Right kidney (tissue), 1 donor: Measurements from ENCODE around the gene SLC35G6.
A peak's percentile ranks its signal among the peaks of the same experiment; 100 is the strongest.
"Not testable (repeated sequence)": the region's sequence is repeated elsewhere in the genome, so short reads cannot be mapped to it uniquely, and the experiment has no call there.

ENCODE experiments used
- DNase-seq: peaks from one replicate; pipeline ENCODE4 v3.0.0-alpha.2; 2016

The SLC35G6 gene

GRCh38 chr17:7479213-7480088 is 1.8 kb upstream of the SLC35G6 start, which contains the start of gene ZBTB4:
ZBTB4 (minus strand) TSS chr17:7479631; CDS start chr17:7466801, 12,830 bp downstream.
- peak; percentile 92 for DNase-seq

- no peak for DNase-seq
These were observed 1.2 kb upstream of the SLC35G6 start for GRCh38 chr17:7480089-7480384.

GRCh38 chr17:7481842-7482741 is 846 bp downstream of the SLC35G6 start:
- DNase-seq: not testable (repeated sequence)

- not testable (repeated sequence) for DNase-seq
These were observed 1.5 kb downstream of the SLC35G6 start for GRCh38 chr17:7482742-7483088.

- DNase-seq: peak; percentile 98
These were observed 2.2 kb downstream of the SLC35G6 start for GRCh38 chr17:7483255-7484066.

- peak; percentile 99 for DNase-seq
These were observed 3.0 kb downstream of the SLC35G6 start, which contains the start of gene POLR2A for GRCh38 chr17:7484067-7484918. POLR2A (plus strand) TSS chr17:7484366.

- no peak for DNase-seq
These were observed 3.7 kb downstream of the SLC35G6 start for GRCh38 chr17:7484919-7485377.

GRCh38 chr17:7486181-7486580 is 4.9 kb downstream of the SLC35G6 start:
- DNase-seq: no peak

- no peak for DNase-seq
These were observed 8.9 kb downstream of the SLC35G6 start for GRCh38 chr17:7490144-7490543.

GRCh38 chr17:7491583-7491982 is 10.3 kb downstream of the SLC35G6 start:
- DNase-seq: no peak

- no peak for DNase-seq
These were observed 12.7 kb downstream of the SLC35G6 start for GRCh38 chr17:7493941-7494340.

- DNase-seq: no peak
These were observed 14.7 kb downstream of the SLC35G6 start for GRCh38 chr17:7495906-7496434.

GRCh38 chr17:7496470-7497183 is 15.4 kb downstream of the SLC35G6 start:
- DNase-seq: no peak

- DNase-seq: no peak
These were observed 16.0 kb downstream of the SLC35G6 start for GRCh38 chr17:7497228-7497627.

- no peak for DNase-seq
These were observed 16.4 kb downstream of the SLC35G6 start for GRCh38 chr17:7497636-7498035.

- no peak for DNase-seq
These were observed 17.9 kb downstream of the SLC35G6 start for GRCh38 chr17:7499161-7499560.

- DNase-seq: no peak
These were observed 20.5 kb downstream of the SLC35G6 start for GRCh38 chr17:7501729-7502128.

- no peak for DNase-seq
These were observed 21.1 kb downstream of the SLC35G6 start for GRCh38 chr17:7502171-7502847.

- no peak for DNase-seq
These were observed 21.7 kb downstream of the SLC35G6 start for GRCh38 chr17:7502987-7503386.

GRCh38 chr17:7503521-7503920 is 22.3 kb downstream of the SLC35G6 start:
- no peak for DNase-seq
